ENCODE measurements around the gene NAT8.

- TF ChIP-seq CTCF (IDR thresholded peaks at IDR 0.05; ENCODE audit: low read depth, low read length, poor library complexity, severe bottlenecking) (no peak), EZH2phosphoT487 (IDR thresholded peaks at IDR 0.05; ENCODE audit: borderline replicate concordance, low read length) (no peak)
Measured at GRCh38 chr2:73594251-73594650, 48.0 kb downstream of the NAT8 start.
